SU-DHL-6 (cell line): ENCODE measurements around the gene SRP68.

Experiments
- H2AFZ ChIP-seq: fragments of 200-600 bp; sonication (generic); 2 replicates; pipeline ENCODE4 v1.6.1; 2014; ENCODE audit warnings: low read depth, mild to moderate bottlenecking, moderate library complexity, mixed read lengths, antibody characterized with exemption, low read length; ENCODE audit not compliant: severe bottlenecking
- H3F3A ChIP-seq: fragments of 200-600 bp; shearing (Covaris generic); 2 replicates; pipeline ENCODE4 v1.6.0; 2016; ENCODE audit warnings: antibody characterized with exemption, mild to moderate bottlenecking; ENCODE audit not compliant: insufficient read depth
- H3K27ac ChIP-seq: fragments of 200-600 bp; sonication (generic); 2 replicates; pipeline ENCODE4 v1.5.1; 2016; ENCODE audit warnings: low read depth, mild to moderate bottlenecking, low read length, moderate library complexity, mixed read lengths
- H3K27me3 ChIP-seq: fragments of 200-600 bp; sonication (generic), shearing (Covaris generic); 2 replicates; pipeline ENCODE4 v1.6.0; 2014; ENCODE audit warnings: mild to moderate bottlenecking, low read length
- H3K36me3 ChIP-seq: fragments of 200-600 bp; sonication (generic); 2 replicates; pipeline ENCODE4 v1.6.1; 2014; ENCODE audit warnings: mild to moderate bottlenecking, low read length, mixed read lengths
- H3K4me2 ChIP-seq: fragments of 300-600, 200-600 bp; shearing (Covaris generic), sonication (generic); 2 replicates; pipeline ENCODE4 v1.6.0; 2014; ENCODE audit warnings: low read length, low read depth, mild to moderate bottlenecking; ENCODE audit not compliant: poor library complexity, severe bottlenecking
- H3K4me3 ChIP-seq: fragments of 200-600 bp; sonication (generic); 2 replicates; pipeline ENCODE4 v1.5.1; 2014; ENCODE audit warnings: antibody characterized with exemption, low read length, mild to moderate bottlenecking, mixed read lengths; ENCODE audit not compliant: insufficient read depth, poor library complexity, severe bottlenecking
- H3K79me2 ChIP-seq: fragments of 200-600 bp; sonication (generic); 2 replicates; pipeline ENCODE4 v1.6.1; 2014; ENCODE audit warnings: mild to moderate bottlenecking, low read length, moderate library complexity; ENCODE audit not compliant: insufficient read depth
- H3K9ac ChIP-seq: fragments of 200-600 bp; sonication (generic); 2 replicates; pipeline ENCODE4 v1.7.0; 2014; ENCODE audit warnings: mild to moderate bottlenecking, low read length
- H3K9me2 ChIP-seq: fragments of 200-600 bp; sonication (generic); replicated peaks from 2 replicates; pipeline ENCODE4 v1.6.1; 2014; ENCODE audit warnings: low read length; ENCODE audit not compliant: insufficient read depth
- H3K9me3 ChIP-seq: fragments of 200-600 bp; sonication (generic); 2 replicates; pipeline ENCODE4 v1.6.1; 2014; ENCODE audit warnings: low read length, mixed read lengths; ENCODE audit not compliant: insufficient read depth
- H4K20me1 ChIP-seq: fragments of 200-600 bp; sonication (generic); 2 replicates; pipeline ENCODE4 v1.6.1; 2014; ENCODE audit warnings: low read depth, mild to moderate bottlenecking, antibody characterized with exemption, low read length, moderate library complexity, mixed read lengths
- EZH2phosphoT487 ChIP-seq: fragments of 200-600 bp; sonication (generic), shearing (Covaris generic); conservative IDR thresholded peaks from 2 replicates; pipeline ENCODE4 v1.6.1; 2018; ENCODE audit warnings: mild to moderate bottlenecking, antibody characterized with exemption, low read length, moderate library complexity, mixed read lengths
- TF ChIP-seq, protein P1 (sequence below): fragments of 200-600 bp; sonication (generic); IDR thresholded peaks from one replicate; pipeline ENCODE4 v1.5.1; 2017; ENCODE audit warnings: antibody characterized with exemption, mild to moderate bottlenecking, low read length, moderate library complexity; ENCODE audit not compliant: insufficient read depth, poor library complexity, severe bottlenecking

SRP68 gene

DNA sequence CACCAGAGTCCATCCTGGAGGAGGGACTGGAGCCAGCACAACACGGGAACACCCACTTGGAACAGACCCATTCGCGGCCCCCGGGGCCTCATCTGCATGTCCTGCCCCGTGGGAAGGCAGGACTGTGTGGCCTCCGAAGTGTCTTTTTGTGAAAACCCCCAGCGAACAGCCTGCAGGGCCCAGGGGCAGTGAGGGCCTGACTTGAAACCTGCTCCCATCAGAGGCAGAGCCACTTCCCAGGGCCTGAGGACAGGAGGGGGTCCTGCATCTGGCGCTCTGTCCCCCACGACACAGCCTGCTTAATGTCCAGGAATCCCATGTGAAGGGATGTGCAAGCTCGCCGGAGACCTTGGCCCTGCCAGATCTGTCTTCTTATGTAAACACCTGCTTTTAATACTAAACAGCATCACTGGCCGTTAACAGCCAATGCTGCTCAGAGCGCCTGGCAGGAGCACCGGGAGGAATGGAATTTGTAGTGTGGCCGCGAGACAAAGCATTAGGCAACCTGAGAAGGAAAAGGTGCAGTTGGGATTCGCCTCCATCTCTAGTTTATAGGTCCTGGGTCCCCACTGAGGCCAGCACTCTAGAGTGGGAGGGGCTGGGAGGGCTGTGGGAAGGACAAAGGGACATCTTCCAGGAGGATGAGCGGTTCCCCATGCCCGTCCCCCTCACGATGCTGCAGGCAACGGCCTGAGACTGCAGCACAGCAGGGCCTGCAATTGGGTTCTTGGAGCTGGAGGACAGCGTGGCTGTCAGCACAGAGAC, 35.6 kb downstream of the SRP68 start:
- H3K4me3 ChIP-seq, result no peak overlapping the region
- no peak overlapping the region for H3K9ac ChIP-seq
- no peaks in the 10 kb centered on the region for H3K79me2 ChIP-seq
- H3K9me2 ChIP-seq, result no peaks in the 10 kb centered on the region
- H3K36me3 ChIP-seq, result peaks cover 4% of the 10 kb centered on the region; the same call in 1 of the 2 replicates
- no peak overlapping the region for H2AFZ ChIP-seq
- no peaks in the 10 kb centered on the region for H3K27me3 ChIP-seq
- H4K20me1 ChIP-seq, result no peaks in the 10 kb centered on the region
- no peak overlapping the region for H3K4me2 ChIP-seq
- TF ChIP-seq EZH2phosphoT487, result no peak
- TF ChIP-seq, protein P1, sequence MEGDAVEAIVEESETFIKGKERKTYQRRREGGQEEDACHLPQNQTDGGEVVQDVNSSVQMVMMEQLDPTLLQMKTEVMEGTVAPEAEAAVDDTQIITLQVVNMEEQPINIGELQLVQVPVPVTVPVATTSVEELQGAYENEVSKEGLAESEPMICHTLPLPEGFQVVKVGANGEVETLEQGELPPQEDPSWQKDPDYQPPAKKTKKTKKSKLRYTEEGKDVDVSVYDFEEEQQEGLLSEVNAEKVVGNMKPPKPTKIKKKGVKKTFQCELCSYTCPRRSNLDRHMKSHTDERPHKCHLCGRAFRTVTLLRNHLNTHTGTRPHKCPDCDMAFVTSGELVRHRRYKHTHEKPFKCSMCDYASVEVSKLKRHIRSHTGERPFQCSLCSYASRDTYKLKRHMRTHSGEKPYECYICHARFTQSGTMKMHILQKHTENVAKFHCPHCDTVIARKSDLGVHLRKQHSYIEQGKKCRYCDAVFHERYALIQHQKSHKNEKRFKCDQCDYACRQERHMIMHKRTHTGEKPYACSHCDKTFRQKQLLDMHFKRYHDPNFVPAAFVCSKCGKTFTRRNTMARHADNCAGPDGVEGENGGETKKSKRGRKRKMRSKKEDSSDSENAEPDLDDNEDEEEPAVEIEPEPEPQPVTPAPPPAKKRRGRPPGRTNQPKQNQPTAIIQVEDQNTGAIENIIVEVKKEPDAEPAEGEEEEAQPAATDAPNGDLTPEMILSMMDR, result no peak
- no peak overlapping the region for H3K27ac ChIP-seq
- H3K9me3 ChIP-seq, result no peaks in the 10 kb centered on the region
- H3F3A ChIP-seq, result no peaks in the 10 kb centered on the region

DNA sequence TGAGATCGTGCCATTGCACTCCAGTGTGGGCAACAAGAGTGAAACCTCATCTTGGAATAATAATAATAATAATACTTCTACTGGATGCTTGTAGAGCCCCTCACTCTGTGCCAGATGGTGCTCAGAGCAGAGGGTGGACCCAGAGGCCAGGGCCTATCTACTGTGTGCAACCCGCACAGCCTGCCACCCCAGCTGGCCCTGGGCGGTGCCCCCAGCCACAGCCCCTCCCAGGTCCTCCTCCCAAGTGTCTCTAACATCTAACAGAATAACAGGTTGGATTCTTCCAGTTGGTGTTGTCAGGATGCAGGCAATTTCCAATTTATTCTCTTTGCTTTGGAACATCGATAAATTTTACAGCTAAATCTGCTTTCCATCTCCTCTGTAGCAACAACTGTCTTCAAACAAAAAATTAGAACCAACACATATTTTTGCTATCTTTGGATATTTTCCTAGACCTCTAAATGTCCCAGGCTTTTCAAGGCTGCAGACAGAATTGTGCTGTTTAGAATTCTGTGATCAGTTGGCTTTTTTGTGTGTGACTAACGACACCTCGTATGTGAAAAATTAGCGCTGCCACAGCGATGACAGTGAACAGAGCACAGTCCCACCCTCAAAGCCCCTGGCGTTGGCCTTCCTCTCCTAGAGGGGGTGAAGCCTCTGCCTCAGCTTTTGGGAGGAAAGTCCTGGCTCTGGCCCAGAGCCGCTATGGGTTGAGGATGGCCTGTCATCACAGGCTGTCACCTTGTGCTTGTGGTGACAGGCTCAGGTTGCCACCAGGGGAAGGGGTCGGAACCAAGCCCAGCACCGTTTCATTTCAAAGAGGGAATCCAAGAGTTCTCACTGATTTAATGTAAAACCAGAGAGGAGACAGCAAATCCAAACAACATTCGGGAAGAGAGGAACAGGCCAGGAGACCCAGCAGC, 37.6 kb downstream of the SRP68 start:
- no peak overlapping the region for H3K4me3 ChIP-seq
- H3K9ac ChIP-seq, result no peak overlapping the region
- H3K79me2 ChIP-seq, result no peaks in the 10 kb centered on the region
- H3K4me2 ChIP-seq, result no peak overlapping the region
- H3F3A ChIP-seq, result no peaks in the 10 kb centered on the region
- H4K20me1 ChIP-seq, result no peaks in the 10 kb centered on the region
- no peak overlapping the region for H3K27ac ChIP-seq
- H3K27me3 ChIP-seq, result no peaks in the 10 kb centered on the region
- H3K9me2 ChIP-seq, result no peaks in the 10 kb centered on the region
- TF ChIP-seq, protein P1, result no peak
- no peak for TF ChIP-seq EZH2phosphoT487
- no peaks in the 10 kb centered on the region for H3K9me3 ChIP-seq
- H2AFZ ChIP-seq, result no peak overlapping the region
- peaks cover 4% of the 10 kb centered on the region; the same call in 1 of the 2 replicates for H3K36me3 ChIP-seq

DNA sequence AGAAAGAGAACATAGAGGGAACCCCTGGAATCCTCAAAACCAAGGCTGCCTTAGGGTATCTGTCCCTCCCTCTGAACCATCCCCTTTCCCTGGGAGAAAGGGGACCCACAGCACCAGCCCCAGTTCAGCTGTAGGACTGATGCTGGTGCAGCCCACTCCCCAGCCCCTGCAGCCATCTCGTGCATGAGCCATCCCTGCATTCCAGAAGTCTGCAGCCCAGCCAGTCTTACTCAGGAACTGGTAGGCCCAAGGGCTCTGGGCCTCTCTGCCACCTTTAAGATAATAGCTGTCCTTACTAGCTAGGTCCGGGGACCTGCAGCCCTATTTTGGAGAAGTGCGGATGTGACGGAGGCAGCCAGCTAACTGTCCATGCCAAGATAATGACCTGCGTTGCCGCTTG, 39.2 kb downstream of the SRP68 start:
- Histone ChIP-seq H3K27me3 (no peaks in the 10 kb centered on the region), H3F3A (no peaks in the 10 kb centered on the region), H3K9me3 (no peaks in the 10 kb centered on the region), H3K27ac (no peak overlapping the region), H3K9me2 (no peaks in the 10 kb centered on the region), H3K79me2 (no peaks in the 10 kb centered on the region), H3K36me3 (no peaks in the 10 kb centered on the region), H2AFZ (no peak overlapping the region), H3K9ac (no peak overlapping the region), H3K4me2 (no peak overlapping the region), H3K4me3 (no peak overlapping the region), H4K20me1 (no peaks in the 10 kb centered on the region)
- no peak for TF ChIP-seq EZH2phosphoT487
- TF ChIP-seq, protein P1, result no peak
